Measurements from ENCODE around the gene ESR1.
"Not testable (repeated sequence)": the region's sequence is repeated elsewhere in the genome, so short reads cannot be mapped to it uniquely, and the experiment has no call there.

Gene ESR1

GRCh38 chr6:152099446-152100182 lies 292.1 kb downstream of the ESR1 start:
- DNase-seq, result no peak

- DNase-seq, result no peak
Observed at GRCh38 chr6:152100183-152100618, 292.7 kb downstream of the ESR1 start.

- no peak for DNase-seq
Observed at GRCh38 chr6:152107973-152108372, 300.5 kb downstream of the ESR1 start.

GRCh38 chr6:152110886-152111820 lies 303.7 kb downstream of the ESR1 start:
- DNase-seq, result no peak

- no peak for DNase-seq
Observed at GRCh38 chr6:152112491-152113261, 305.2 kb downstream of the ESR1 start.

GRCh38 chr6:152117156-152118133 lies 310.0 kb downstream of the ESR1 start:
- no peak for DNase-seq

- no peak for DNase-seq
Observed at GRCh38 chr6:152118224-152118623, 310.7 kb downstream of the ESR1 start.

- DNase-seq, result no peak
Observed at GRCh38 chr6:152118678-152119077, 311.2 kb downstream of the ESR1 start.

GRCh38 chr6:152119831-152120230 lies 312.3 kb downstream of the ESR1 start:
- no peak for DNase-seq

- no peak for DNase-seq
Observed at GRCh38 chr6:152121910-152122309, 314.4 kb downstream of the ESR1 start.

GRCh38 chr6:152122434-152122833 lies 315.0 kb downstream of the ESR1 start:
- no peak for DNase-seq

- no peak for DNase-seq
Observed at GRCh38 chr6:152123076-152123475, 315.6 kb downstream of the ESR1 start.

- DNase-seq, result peak; percentile 13
Observed at GRCh38 chr6:152124429-152125074, 317.1 kb downstream of the ESR1 start.

- DNase-seq, result no peak
Observed at GRCh38 chr6:152127432-152128165, 320.1 kb downstream of the ESR1 start.

GRCh38 chr6:152129691-152130151 lies 322.2 kb downstream of the ESR1 start:
- no peak for DNase-seq

GRCh38 chr6:152130441-152130840 lies 323.0 kb downstream of the ESR1 start:
- no peak for DNase-seq

GRCh38 chr6:152135755-152136448 lies 328.4 kb downstream of the ESR1 start:
- DNase-seq, result no peak

- no peak for DNase-seq
Observed at GRCh38 chr6:152136449-152136825, 329.0 kb downstream of the ESR1 start.

- DNase-seq, result not testable (repeated sequence)
Observed at GRCh38 chr6:152138344-152138743, 330.9 kb downstream of the ESR1 start.

GRCh38 chr6:152142105-152142504 lies 334.6 kb downstream of the ESR1 start:
- DNase-seq, result no peak
